Measurements from ENCODE around the gene MACROD2. TPM values are rescaled to one million over a fixed set of nuclear protein-coding genes. Genes with fewer than 3 reads are reported as not detected.

Gene MACROD2
- total and polyA plus RNA-seq, 2 experiments from 2014 or later, result 2.8 to 4.3 TPM

DNA sequence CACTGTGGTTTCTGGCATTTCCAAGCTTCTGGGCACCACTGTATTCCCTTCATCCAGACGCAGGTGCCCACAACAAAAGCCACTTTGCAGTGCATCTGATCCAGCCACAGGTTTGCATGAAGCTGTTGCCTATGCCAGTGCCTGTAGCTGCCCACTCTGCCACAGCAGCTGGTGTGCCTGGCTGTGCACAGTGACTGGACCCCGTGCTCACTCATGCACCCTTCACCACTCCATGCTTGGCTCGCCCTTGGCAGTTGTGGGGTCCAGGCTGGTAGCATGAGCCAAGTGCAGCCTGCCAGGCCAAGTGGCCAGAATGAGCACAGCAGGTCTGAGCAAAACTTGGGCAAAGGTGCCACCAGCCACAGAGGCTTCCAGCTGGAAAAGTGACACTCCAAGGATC lies 47.6 kb upstream of the MACROD2 start (continued):
- TF ChIP-seq, protein P1, sequence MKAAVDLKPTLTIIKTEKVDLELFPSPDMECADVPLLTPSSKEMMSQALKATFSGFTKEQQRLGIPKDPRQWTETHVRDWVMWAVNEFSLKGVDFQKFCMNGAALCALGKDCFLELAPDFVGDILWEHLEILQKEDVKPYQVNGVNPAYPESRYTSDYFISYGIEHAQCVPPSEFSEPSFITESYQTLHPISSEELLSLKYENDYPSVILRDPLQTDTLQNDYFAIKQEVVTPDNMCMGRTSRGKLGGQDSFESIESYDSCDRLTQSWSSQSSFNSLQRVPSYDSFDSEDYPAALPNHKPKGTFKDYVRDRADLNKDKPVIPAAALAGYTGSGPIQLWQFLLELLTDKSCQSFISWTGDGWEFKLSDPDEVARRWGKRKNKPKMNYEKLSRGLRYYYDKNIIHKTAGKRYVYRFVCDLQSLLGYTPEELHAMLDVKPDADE (IDR thresholded peaks at IDR 0.05), result no peak
- no peak for TF ChIP-seq ZNF114 (CRISPR knock-in tag; IDR thresholded peaks at IDR 0.05)
- no peak for TF ChIP-seq STAT1 (IDR thresholded peaks at IDR 0.05; ENCODE audit: unreplicated experiment)

DNA sequence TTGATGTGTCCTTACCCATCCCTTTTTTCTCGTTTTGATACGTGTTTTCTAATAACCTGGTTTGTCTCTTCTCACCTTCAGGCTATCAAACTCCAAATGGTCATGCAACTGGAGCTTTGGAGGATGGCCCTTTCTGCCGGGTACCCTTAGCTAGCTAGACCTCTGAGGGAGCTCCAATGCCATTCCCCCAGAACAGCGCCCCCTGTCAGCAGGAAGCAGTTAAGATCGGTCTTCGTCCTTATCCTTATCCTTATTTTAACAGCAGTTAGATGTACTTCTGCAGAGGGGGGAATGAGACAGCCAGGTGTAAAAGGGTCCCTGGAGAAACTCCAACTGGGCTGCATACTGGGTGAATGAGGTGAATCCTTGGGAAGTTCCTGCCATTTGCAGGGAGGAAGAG lies 42.1 kb upstream of the MACROD2 start:
- no peaks in the 10 kb centered on the region for H3K27me3 Mint-ChIP-seq (ENCODE audit: insufficient read depth, low read depth, poor library complexity)
- H4K20me1 ChIP-seq (replicated peaks; ENCODE audit: insufficient read depth), result no peaks in the 10 kb centered on the region
- no peak overlapping the region for H3K27ac Mint-ChIP-seq
- peak overlapping the region; percentile 56; the same call in 1 of the 2 replicates for H2AFZ ChIP-seq
- no peaks in the 10 kb centered on the region for H3K27me3 ChIP-seq (ENCODE audit: insufficient read depth)
- DNase-seq (ENCODE audit: low spot score), result peak; percentile 79
- H3K4me1 ChIP-seq (ENCODE audit: insufficient read depth), result no peaks in the 10 kb centered on the region
- no peak overlapping the region for H3K4me2 ChIP-seq
- no peaks in the 10 kb centered on the region for H3K4me1 Mint-ChIP-seq
- peak; percentile 71 for ATAC-seq
- H3F3A ChIP-seq (replicated peaks; ENCODE audit: low read depth), result no peaks in the 10 kb centered on the region
- H3K36me3 Mint-ChIP-seq (ENCODE audit: low read depth), result no peaks in the 10 kb centered on the region
- H3K79me2 ChIP-seq (replicated peaks; ENCODE audit: insufficient read depth), result no peaks in the 10 kb centered on the region
- H3K4me3 Mint-ChIP-seq, result no peak overlapping the region
- H3K27ac ChIP-seq (ENCODE audit: low read depth), result no peak overlapping the region
- TF ChIP-seq ZNF331 (CRISPR knock-in tag; IDR thresholded peaks at IDR 0.05; ENCODE audit: low read depth) (no peak), POLR2AphosphoS5 (IDR thresholded peaks at IDR 0.05; ENCODE audit: low read depth) (no peak), NANOG (IDR thresholded peaks at IDR 0.05; ENCODE audit: borderline replicate concordance) (no peak), EZH2 (IDR thresholded peaks at IDR 0.05; ENCODE audit: low read depth, unreplicated experiment) (no peak), CREB1 (CRISPR knock-in tag; IDR thresholded peaks at IDR 0.05; ENCODE audit: low read depth) (no peak), EZH2phosphoT487 (IDR thresholded peaks at IDR 0.05; ENCODE audit: unreplicated experiment) (no peak)
- TF ChIP-seq, protein P1 (IDR thresholded peaks at IDR 0.05), result no peak
- TF ChIP-seq, protein P2, sequence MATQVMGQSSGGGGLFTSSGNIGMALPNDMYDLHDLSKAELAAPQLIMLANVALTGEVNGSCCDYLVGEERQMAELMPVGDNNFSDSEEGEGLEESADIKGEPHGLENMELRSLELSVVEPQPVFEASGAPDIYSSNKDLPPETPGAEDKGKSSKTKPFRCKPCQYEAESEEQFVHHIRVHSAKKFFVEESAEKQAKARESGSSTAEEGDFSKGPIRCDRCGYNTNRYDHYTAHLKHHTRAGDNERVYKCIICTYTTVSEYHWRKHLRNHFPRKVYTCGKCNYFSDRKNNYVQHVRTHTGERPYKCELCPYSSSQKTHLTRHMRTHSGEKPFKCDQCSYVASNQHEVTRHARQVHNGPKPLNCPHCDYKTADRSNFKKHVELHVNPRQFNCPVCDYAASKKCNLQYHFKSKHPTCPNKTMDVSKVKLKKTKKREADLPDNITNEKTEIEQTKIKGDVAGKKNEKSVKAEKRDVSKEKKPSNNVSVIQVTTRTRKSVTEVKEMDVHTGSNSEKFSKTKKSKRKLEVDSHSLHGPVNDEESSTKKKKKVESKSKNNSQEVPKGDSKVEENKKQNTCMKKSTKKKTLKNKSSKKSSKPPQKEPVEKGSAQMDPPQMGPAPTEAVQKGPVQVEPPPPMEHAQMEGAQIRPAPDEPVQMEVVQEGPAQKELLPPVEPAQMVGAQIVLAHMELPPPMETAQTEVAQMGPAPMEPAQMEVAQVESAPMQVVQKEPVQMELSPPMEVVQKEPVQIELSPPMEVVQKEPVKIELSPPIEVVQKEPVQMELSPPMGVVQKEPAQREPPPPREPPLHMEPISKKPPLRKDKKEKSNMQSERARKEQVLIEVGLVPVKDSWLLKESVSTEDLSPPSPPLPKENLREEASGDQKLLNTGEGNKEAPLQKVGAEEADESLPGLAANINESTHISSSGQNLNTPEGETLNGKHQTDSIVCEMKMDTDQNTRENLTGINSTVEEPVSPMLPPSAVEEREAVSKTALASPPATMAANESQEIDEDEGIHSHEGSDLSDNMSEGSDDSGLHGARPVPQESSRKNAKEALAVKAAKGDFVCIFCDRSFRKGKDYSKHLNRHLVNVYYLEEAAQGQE (IDR thresholded peaks at IDR 0.05; ENCODE audit: unreplicated experiment), result no peak
- TF ChIP-seq, protein P3, sequence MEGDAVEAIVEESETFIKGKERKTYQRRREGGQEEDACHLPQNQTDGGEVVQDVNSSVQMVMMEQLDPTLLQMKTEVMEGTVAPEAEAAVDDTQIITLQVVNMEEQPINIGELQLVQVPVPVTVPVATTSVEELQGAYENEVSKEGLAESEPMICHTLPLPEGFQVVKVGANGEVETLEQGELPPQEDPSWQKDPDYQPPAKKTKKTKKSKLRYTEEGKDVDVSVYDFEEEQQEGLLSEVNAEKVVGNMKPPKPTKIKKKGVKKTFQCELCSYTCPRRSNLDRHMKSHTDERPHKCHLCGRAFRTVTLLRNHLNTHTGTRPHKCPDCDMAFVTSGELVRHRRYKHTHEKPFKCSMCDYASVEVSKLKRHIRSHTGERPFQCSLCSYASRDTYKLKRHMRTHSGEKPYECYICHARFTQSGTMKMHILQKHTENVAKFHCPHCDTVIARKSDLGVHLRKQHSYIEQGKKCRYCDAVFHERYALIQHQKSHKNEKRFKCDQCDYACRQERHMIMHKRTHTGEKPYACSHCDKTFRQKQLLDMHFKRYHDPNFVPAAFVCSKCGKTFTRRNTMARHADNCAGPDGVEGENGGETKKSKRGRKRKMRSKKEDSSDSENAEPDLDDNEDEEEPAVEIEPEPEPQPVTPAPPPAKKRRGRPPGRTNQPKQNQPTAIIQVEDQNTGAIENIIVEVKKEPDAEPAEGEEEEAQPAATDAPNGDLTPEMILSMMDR (conservative IDR thresholded peaks at IDR 0.05; ENCODE audit: low read depth in 2 of 2), result peak; percentile 76 to 79
- H3K9me3 Mint-ChIP-seq, result peaks cover 4% of the 10 kb centered on the region
- H3K36me3 ChIP-seq (ENCODE audit: insufficient read depth), result no peaks in the 10 kb centered on the region
- no peak overlapping the region for H3K4me3 ChIP-seq
- peaks cover 8% of the 10 kb centered on the region; the same call in 1 of the 2 replicates for H3K9me2 ChIP-seq (ENCODE audit: insufficient read depth)

All from GM23338 (cell line).